Activated CD8-positive, alpha-beta memory T cell treated with anti-CD3 and anti-CD28 coated beads, Interleukin-2, amount 50 U/mL, for 24 hours (primary cell): Measurements from ENCODE around the gene MSMO1.

Experiments
- DNase-seq: peaks from one replicate; pipeline ENCODE4 v3.0.0-alpha.2; 2020; ENCODE audit errors: extremely low read depth

MSMO1 gene

DNA sequence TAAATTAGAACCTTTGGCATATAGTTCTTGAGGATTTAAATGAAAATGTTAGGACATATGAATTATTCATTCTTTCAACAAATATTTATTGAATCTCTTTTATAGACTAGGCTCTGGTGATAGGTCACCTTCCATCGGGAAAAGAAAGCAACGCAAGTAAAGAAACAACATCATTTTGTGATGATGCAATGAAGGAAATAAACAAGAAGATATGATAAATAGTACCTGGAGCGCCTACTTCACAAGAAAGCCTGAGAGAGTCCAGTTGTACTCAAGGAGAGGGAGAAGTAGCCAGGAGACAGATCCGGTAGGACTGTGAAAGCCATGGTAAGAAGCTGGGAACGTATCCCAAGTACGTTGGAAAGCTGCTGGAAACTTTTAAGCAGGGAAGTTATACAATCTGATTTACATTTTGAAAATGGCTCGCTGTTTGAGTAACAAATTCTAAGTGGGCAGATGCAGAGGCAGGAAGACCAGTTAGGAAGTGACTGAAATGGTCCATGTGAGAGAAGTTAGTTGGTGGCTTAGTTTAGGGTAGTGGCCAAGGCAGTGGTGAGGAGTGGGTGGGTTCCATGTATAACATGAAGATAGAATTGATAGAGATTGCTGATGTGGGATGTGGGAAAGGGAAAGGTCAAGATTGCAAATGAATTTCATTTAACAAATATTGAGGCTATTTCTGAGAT, 33.7 kb downstream of the MSMO1 start:
- DNase-seq: no peak

DNA sequence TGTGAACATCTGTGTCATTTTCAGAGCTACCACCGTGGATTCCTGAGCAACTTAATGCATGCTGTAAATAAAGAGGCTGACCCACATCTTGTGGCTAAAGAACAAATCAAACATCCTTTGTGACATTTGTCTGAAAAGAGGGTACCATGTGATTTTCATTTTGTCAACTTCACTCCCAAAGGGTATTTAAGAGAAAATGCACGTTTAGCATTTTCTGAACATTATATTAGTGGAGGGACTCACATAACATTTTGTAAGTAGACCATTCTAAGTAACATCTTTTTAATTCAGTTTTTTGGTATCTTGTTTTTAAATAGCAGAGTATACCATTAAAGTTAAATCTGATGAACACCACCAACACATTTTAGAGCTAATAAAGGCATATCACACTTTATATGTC, 34.3 kb downstream of the MSMO1 start:
- no peak for DNase-seq

DNA sequence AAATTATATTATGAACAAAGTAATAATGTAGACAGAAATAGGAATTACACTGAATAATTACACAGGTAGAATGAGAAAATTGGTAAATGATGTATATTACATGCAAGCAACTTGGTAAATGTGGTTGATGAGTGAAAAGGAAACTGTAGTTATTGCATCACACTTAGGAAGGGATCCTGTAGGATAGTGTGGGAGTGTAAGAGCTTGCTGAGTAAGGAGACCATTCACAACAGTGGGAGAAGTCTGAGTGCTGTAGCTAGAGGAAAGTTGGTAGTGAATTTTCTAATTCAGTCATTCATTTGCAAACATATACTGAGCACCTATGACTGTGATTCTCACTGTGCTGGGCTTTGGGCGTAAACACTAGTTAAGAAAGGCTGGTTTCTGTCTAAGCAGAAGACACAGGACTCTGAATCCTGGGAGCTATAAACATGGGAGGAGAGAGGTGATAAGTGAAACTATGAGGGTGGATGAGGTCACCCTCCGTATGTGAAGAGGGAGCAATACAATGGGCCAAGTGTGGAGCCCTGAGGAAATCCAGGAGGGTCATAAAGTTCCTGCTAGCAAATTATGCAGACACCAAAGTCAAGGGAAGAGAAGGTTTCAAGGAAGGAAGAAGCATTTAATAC, 37.1 kb downstream of the MSMO1 start:
- DNase-seq: no peak

DNA sequence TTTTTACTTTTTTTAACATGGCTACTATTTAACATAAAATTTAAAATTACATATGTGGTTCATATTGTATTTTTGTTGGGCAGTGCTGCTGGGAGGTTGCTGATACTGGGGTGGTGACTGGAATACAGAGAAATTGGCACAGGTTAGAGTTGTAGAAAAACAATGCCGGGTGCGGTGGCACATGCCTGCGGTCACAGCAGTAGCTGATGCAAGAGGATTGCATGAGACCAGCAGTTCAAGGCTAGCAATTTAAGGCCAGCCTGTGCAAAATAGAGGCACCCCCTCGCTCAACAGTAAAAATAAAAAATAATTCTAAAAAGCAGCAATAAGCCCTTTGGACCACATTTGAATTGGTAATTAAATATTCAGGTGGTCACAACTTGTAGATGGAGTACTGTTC, 39.6 kb downstream of the MSMO1 start:
- no peak for DNase-seq

DNA sequence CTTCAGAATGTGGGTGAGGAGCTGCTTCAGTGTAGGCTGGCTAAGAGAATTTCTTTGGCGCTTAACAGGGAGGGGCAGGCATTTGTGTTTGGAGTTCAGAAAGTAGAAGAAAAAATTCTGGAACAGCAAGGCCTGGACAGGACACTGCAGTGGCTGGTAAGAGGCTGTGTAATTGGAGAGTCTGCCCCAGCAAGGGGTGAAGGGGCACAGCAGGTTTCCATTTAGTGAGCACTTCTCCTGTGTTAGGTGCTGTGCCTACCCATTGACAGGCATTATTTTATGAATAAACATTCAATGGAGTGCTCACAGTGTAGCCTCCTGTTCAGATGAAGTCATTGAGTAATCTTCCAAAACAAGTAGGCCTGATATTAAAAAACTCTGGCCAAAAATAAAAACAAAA, 40.6 kb downstream of the MSMO1 start:
- no peak for DNase-seq

DNA sequence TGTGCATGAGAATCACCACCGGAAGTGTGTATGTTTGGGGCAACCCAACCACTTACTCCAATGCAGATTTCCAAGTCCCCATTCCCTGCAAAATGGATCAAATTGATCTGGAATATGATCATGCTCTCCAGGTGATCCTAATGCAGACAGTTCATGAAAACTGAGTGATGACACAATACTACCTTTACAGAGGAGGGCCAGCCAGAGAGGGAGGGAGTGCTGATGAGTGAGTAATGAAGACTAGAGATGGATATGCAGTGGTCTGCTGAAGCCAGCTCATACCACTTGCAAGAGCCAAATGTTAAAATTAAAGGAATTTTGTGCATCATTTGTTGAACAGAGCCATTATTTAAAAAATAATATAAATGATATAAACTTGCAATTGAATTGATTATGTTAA, 41.1 kb downstream of the MSMO1 start:
- DNase-seq: no peak

GRCh38 chr4:165369522-165369921, 42.1 kb downstream of the MSMO1 start:
- DNase-seq: no peak

- no peak for DNase-seq
Observed at GRCh38 chr4:165370530-165370929, 43.1 kb downstream of the MSMO1 start.

DNA sequence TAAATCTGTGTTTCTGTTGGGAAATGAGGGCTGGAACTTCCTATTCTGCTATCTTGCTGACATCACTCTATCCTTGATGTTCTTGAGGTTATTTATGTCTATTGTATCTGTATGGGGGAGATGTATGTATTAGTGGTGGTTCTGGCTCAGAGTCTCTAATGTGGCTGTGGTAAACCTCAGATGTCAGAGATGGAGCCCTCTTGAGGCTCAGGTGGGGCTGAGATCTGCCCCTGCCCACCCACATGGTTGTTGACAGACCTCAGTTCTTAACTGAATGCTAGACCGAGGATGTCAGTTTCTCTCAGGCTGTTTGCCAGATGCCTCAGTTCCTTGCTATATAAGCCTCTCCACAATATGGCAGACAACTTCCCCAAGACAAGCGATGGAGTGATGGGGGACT, 48.0 kb downstream of the MSMO1 start:
- DNase-seq: no peak

DNA sequence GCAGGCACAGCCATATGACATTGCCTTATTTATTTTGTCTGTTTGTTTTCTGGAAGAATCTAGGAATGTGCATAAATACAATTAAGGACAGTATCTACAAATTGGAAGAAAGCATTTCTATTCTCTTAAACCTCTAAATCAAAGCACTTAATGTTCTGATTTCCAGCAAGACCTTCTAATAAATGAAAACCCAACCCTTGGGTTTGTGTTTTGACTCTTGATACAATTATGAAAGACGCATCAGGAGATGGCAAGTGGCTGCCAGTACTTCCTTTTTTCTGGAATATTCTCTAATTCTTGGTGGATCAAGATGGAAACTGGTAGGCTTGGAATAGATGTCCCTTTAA, 50.9 kb downstream of the MSMO1 start:
- no peak for DNase-seq

GRCh38 chr4:165378745-165379677, 51.5 kb downstream of the MSMO1 start, which contains the start of gene CPE:
Gene CPE (plus strand): TSS chr4:165379008. CDS start chr4:165379222, 214 bp downstream.
- no peak for DNase-seq

GRCh38 chr4:165379678-165380064, 52.2 kb downstream of the MSMO1 start:
- DNase-seq: no peak

- no peak for DNase-seq
Observed at GRCh38 chr4:165380805-165381204, 53.3 kb downstream of the MSMO1 start.

- no peak for DNase-seq
Observed at GRCh38 chr4:165381821-165382373, 54.4 kb downstream of the MSMO1 start.

DNA sequence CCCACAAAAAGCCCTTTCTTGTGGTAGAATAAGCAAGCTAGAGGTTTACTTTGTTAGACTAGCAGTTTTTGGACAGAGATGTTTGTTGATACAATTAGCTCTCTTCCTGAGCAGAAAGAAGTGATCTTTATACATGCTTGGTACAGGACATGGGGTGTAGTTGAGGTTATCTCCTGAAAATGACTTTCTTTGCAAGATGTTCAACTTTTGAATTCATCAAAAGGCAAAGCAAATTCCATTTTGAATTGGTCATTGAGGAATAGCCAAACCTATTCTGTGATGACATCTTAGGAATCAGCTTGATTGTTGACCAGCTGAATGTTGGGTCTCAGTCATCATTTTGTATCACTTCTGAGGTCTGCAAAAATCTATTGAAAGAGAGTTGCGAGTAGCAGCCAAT, 55.2 kb downstream of the MSMO1 start:
- DNase-seq: no peak

DNA sequence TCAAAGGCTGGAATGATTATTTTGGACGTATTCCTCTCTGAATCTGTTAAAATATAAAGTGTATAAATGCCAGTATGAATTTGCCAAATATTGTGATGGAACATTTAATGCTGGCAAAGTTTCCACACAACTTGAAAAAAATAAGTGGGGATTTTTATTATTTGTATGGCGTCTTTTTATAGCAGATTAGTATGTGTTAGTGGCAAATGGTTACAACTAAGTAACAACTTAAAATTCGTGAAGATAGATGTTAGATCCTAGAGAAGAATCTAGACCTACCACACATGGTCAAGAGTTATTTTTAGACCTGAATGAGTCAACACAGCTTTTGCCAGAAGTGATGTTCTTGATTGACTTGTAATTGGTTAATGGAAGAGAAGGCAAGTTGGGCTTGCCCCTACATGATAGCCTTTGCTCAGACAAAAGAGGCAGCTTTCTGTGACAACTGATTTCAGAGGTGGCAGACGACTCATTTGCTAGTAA, 56.2 kb downstream of the MSMO1 start:
- no peak for DNase-seq

- DNase-seq: no peak
Observed at GRCh38 chr4:165384186-165384585, 56.7 kb downstream of the MSMO1 start.

- DNase-seq: no peak
Observed at GRCh38 chr4:165384598-165384997, 57.1 kb downstream of the MSMO1 start.

- no peak for DNase-seq
Observed at GRCh38 chr4:165385126-165385525, 57.7 kb downstream of the MSMO1 start.

- no peak for DNase-seq
Observed at GRCh38 chr4:165386328-165386727, 58.9 kb downstream of the MSMO1 start.

DNA sequence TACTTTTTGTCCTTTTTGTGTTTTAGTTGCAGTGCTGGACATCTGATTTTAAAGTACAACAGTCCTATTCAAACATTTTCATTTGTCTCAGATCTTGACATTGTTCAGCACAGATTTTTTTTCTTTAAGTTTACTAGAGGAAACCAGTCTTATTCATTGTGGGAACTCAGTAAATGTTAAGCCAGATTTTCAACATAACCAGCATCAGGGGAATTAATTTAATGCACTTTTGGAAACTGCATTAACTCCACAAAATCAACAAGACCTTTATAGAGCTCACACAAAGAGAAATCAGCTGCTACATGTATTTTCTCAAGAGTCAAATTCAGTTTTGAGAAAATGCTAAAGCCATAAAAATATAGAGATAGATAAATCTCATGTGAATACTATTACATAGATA, 61.3 kb downstream of the MSMO1 start:
- DNase-seq: no peak
